ENCODE measurements around the gene MINDY4.

Gene MINDY4

DNA sequence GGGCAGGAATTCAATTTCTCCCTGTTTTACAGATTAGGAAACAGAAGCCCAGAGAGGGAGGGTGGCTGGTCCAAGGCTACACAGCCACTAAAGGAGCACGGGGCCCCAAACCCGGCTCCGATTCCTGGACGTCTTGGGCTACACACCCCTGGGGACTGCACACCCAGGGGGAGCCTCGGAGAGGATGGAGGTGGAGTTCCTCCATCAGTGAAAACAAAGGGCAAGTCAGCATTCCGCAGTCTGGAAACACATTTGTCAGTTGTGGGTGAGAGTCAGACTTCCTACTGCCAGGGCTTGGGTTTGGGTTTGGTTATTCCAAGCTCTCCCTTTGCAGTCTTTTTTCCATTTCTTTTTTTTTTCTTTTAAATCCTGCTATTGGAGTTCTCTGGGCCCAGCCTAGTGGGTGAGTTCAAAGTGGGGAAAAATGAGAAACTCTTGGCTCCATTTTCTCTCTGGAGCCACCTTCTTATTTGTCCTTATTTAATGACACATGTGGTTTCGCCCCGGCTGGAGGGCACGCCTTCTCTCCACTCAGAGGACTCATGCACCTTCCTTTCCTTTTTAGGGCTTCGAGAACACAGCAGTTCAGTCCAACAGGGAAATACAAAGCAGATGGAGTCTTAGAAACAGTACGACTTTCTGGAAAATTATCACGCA is 80.6 kb downstream of the MINDY4 start:
- TF ChIP-seq TAF1 (IDR thresholded peaks at IDR 0.05; ENCODE audit: low read depth) (no peak), FOXM1 (IDR thresholded peaks at IDR 0.05; ENCODE audit: borderline replicate concordance, low read depth) (no peak), RAD21 (IDR thresholded peaks at IDR 0.05; ENCODE audit: low read depth) (no peak), TCF12 (IDR thresholded peaks at IDR 0.05; ENCODE audit: low read depth) (no peak), CREB1 (IDR thresholded peaks at IDR 0.05; ENCODE audit: low read depth) (no peak), CEBPB (IDR thresholded peaks at IDR 0.05) (no peak), EGR1 (IDR thresholded peaks at IDR 0.05) (no peak), EP300 (IDR thresholded peaks at IDR 0.05; ENCODE audit: borderline replicate concordance) (no peak), TEAD4 (IDR thresholded peaks at IDR 0.05) (no peak), YY1 (IDR thresholded peaks at IDR 0.05; ENCODE audit: low read depth) (no peak)
- TF ChIP-seq, protein P1, sequence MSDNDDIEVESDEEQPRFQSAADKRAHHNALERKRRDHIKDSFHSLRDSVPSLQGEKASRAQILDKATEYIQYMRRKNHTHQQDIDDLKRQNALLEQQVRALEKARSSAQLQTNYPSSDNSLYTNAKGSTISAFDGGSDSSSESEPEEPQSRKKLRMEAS (IDR thresholded peaks at IDR 0.05), result no peak
- TF ChIP-seq, protein P2, sequence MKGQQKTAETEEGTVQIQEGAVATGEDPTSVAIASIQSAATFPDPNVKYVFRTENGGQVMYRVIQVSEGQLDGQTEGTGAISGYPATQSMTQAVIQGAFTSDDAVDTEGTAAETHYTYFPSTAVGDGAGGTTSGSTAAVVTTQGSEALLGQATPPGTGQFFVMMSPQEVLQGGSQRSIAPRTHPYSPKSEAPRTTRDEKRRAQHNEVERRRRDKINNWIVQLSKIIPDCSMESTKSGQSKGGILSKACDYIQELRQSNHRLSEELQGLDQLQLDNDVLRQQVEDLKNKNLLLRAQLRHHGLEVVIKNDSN (IDR thresholded peaks at IDR 0.05), result no peak
- TF ChIP-seq, protein P3, sequence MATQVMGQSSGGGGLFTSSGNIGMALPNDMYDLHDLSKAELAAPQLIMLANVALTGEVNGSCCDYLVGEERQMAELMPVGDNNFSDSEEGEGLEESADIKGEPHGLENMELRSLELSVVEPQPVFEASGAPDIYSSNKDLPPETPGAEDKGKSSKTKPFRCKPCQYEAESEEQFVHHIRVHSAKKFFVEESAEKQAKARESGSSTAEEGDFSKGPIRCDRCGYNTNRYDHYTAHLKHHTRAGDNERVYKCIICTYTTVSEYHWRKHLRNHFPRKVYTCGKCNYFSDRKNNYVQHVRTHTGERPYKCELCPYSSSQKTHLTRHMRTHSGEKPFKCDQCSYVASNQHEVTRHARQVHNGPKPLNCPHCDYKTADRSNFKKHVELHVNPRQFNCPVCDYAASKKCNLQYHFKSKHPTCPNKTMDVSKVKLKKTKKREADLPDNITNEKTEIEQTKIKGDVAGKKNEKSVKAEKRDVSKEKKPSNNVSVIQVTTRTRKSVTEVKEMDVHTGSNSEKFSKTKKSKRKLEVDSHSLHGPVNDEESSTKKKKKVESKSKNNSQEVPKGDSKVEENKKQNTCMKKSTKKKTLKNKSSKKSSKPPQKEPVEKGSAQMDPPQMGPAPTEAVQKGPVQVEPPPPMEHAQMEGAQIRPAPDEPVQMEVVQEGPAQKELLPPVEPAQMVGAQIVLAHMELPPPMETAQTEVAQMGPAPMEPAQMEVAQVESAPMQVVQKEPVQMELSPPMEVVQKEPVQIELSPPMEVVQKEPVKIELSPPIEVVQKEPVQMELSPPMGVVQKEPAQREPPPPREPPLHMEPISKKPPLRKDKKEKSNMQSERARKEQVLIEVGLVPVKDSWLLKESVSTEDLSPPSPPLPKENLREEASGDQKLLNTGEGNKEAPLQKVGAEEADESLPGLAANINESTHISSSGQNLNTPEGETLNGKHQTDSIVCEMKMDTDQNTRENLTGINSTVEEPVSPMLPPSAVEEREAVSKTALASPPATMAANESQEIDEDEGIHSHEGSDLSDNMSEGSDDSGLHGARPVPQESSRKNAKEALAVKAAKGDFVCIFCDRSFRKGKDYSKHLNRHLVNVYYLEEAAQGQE (IDR thresholded peaks at IDR 0.05; ENCODE audit: low read depth), result no peak

DNA sequence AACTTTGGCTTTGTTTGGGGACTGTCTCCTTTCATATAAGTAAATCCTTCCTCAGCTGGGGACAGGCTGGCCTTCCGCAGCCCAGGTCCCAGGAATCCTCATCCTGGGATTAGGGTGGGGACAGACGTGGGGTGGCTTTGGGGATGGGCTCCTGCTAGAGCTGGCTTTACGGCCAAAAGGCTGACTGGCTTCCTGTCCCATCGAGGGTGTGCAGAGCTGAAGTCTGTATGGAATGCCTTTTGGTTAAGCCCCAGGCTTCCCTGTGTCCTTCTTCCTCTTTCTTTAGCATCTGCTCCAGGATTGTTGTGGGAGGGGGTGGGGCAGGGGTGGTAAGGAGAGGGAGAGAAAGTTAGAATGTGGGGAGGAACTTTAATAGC is 81.1 kb downstream of the MINDY4 start:
- TF ChIP-seq NFIC (IDR thresholded peaks at IDR 0.05) (no peak), TAF1 (IDR thresholded peaks at IDR 0.05; ENCODE audit: low read depth) (no peak), EP300 (IDR thresholded peaks at IDR 0.05; ENCODE audit: borderline replicate concordance) (no peak), TCF12 (IDR thresholded peaks at IDR 0.05; ENCODE audit: low read depth) (no peak), EGR1 (IDR thresholded peaks at IDR 0.05) (no peak), CREB1 (IDR thresholded peaks at IDR 0.05; ENCODE audit: low read depth) (no peak), FOXM1 (IDR thresholded peaks at IDR 0.05; ENCODE audit: borderline replicate concordance, low read depth) (no peak), CEBPB (IDR thresholded peaks at IDR 0.05) (no peak), TEAD4 (IDR thresholded peaks at IDR 0.05) (no peak), YY1 (IDR thresholded peaks at IDR 0.05; ENCODE audit: low read depth) (no peak), ZBTB7A (IDR thresholded peaks at IDR 0.05; ENCODE audit: low read depth) (no peak)
- TF ChIP-seq, protein P2 (IDR thresholded peaks at IDR 0.05), result no peak
- TF ChIP-seq, protein P3 (IDR thresholded peaks at IDR 0.05; ENCODE audit: low read depth), result no peak

DNA sequence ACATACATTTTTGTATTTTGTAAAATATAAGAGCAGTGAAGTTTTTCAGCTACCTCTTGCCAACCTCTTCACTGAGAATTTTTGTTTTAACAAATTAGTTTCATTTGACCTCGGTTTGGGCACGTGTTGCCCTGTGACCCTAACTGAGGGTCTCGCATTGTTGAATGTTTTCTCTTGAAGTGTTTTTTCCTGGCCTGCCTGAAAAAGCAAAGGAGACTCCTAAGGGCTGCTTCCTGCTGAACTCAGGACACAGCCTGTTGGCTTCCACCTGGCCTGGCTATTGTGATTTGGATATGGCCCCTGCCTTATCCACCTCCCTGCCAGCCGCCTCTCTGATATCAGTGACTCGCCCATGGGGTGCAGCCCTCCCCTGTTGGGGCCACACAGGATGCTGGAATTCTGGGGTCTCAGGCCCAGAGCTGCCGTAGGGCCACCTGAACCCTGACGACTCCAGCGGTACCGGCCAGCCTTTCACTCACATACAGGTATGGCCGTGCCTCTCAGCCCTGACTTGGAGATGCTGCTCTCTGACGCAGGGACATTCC is 81.6 kb downstream of the MINDY4 start:
- TF ChIP-seq, protein P3 (IDR thresholded peaks at IDR 0.05; ENCODE audit: low read depth), result no peak
- no peak for TF ChIP-seq YY1 (IDR thresholded peaks at IDR 0.05; ENCODE audit: low read depth)
- TF ChIP-seq NFIC (IDR thresholded peaks at IDR 0.05), result no peak
- TF ChIP-seq, protein P2 (IDR thresholded peaks at IDR 0.05), result no peak
- TF ChIP-seq CEBPB (IDR thresholded peaks at IDR 0.05), result no peak
- TF ChIP-seq TAF1 (IDR thresholded peaks at IDR 0.05; ENCODE audit: low read depth), result no peak
- TF ChIP-seq ZBTB7A (IDR thresholded peaks at IDR 0.05; ENCODE audit: low read depth), result no peak
- TF ChIP-seq EGR1 (IDR thresholded peaks at IDR 0.05), result no peak
- no peak for TF ChIP-seq TEAD4 (IDR thresholded peaks at IDR 0.05)
- TF ChIP-seq TCF12 (IDR thresholded peaks at IDR 0.05; ENCODE audit: low read depth), result no peak
- no peak for TF ChIP-seq CREB1 (IDR thresholded peaks at IDR 0.05; ENCODE audit: low read depth)

DNA sequence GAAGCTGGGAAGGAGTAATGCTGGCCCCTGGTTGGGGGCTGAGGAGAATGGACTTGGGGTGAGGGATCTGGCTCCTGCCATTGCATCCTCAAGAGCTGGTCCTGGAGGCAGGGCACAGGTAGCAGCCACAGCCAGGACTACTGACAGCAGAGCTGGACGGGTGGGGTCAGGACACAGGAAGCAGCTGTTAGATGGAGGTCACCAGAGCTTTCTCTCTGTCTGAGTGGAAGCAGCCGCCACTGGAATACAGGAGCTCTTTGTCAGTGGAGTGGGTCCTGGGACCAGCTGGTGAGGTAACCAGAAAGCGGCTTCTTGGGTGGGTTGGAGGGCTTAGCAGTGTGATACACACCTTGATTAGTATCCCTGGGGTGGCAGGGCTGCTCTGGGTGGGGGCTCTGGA is 82.4 kb downstream of the MINDY4 start:
- TF ChIP-seq, protein P2 (IDR thresholded peaks at IDR 0.05), result no peak
- TF ChIP-seq NFIC (IDR thresholded peaks at IDR 0.05) (no peak), FOXM1 (IDR thresholded peaks at IDR 0.05; ENCODE audit: borderline replicate concordance, low read depth) (no peak), CEBPB (IDR thresholded peaks at IDR 0.05) (no peak), TCF12 (IDR thresholded peaks at IDR 0.05; ENCODE audit: low read depth) (no peak), CREB1 (IDR thresholded peaks at IDR 0.05; ENCODE audit: low read depth) (no peak), TEAD4 (IDR thresholded peaks at IDR 0.05) (no peak), EGR1 (IDR thresholded peaks at IDR 0.05) (no peak), ZBTB7A (IDR thresholded peaks at IDR 0.05; ENCODE audit: low read depth) (no peak), EP300 (IDR thresholded peaks at IDR 0.05; ENCODE audit: borderline replicate concordance) (no peak), TAF1 (IDR thresholded peaks at IDR 0.05; ENCODE audit: low read depth) (no peak), RAD21 (IDR thresholded peaks at IDR 0.05; ENCODE audit: low read depth) (no peak), YY1 (IDR thresholded peaks at IDR 0.05; ENCODE audit: low read depth) (no peak)
- TF ChIP-seq, protein P1 (IDR thresholded peaks at IDR 0.05), result no peak
- TF ChIP-seq, protein P3 (IDR thresholded peaks at IDR 0.05; ENCODE audit: low read depth), result no peak
